GM19328 (cell line): Measurements from ENCODE around the gene PATZ1.
"Not testable (repeated sequence)": the region's sequence is repeated elsewhere in the genome, so short reads cannot be mapped to it uniquely, and the experiment has no call there.

Experiments
- ATAC-seq: cut with Tn5 transposase; IDR thresholded peaks from one replicate; pipeline ENCODE4 v1.9.1; 2021; ENCODE audit warnings: mild to moderate bottlenecking, moderate library complexity; ENCODE audit not compliant: unreplicated experiment

Gene PATZ1

GRCh38 chr22:31321421-31321820, 24.7 kb downstream of the PATZ1 start:
- ATAC-seq: no peak

- ATAC-seq: not testable (repeated sequence)
These were observed 31.9 kb downstream of the PATZ1 start for GRCh38 chr22:31314220-31314619.

GRCh38 chr22:31313366-31314147, 32.6 kb downstream of the PATZ1 start:
- ATAC-seq: no peak

- no peak for ATAC-seq
These were observed 38.0 kb downstream of the PATZ1 start for GRCh38 chr22:31308181-31308580.

- no peak for ATAC-seq
These were observed 41.0 kb downstream of the PATZ1 start for GRCh38 chr22:31305194-31305593.

- ATAC-seq: no peak
These were observed 43.6 kb downstream of the PATZ1 start for GRCh38 chr22:31302537-31302936.

- ATAC-seq: no peak
These were observed 44.1 kb downstream of the PATZ1 start for GRCh38 chr22:31302006-31302405.

GRCh38 chr22:31300896-31301295, 45.2 kb downstream of the PATZ1 start:
- ATAC-seq: no peak

- ATAC-seq: no peak
These were observed 50.1 kb downstream of the PATZ1 start for GRCh38 chr22:31295831-31296657.

GRCh38 chr22:31295360-31295759, 50.8 kb downstream of the PATZ1 start:
- no peak for ATAC-seq

GRCh38 chr22:31292236-31292989, 53.7 kb downstream of the PATZ1 start, which contains the start of gene PIK3IP1:
PIK3IP1 (minus strand) TSS chr22:31292488; CDS start chr22:31292344, 144 bp downstream.
- no peak for ATAC-seq

GRCh38 chr22:31291481-31292235, 54.5 kb downstream of the PATZ1 start:
- ATAC-seq: no peak

- peak; percentile 79 for ATAC-seq
These were observed 55.4 kb downstream of the PATZ1 start for GRCh38 chr22:31290494-31291471.

- no peak for ATAC-seq
These were observed 56.8 kb downstream of the PATZ1 start for GRCh38 chr22:31289344-31289743.

GRCh38 chr22:31288496-31289240, 57.5 kb downstream of the PATZ1 start:
- ATAC-seq: no peak

GRCh38 chr22:31287818-31288495, 58.2 kb downstream of the PATZ1 start:
- ATAC-seq: no peak

GRCh38 chr22:31286360-31287255, 59.5 kb downstream of the PATZ1 start:
- no peak for ATAC-seq
